Endothelial cell of umbilical vein (primary cell): ENCODE results near the gene HHIP. TPM values are rescaled to one million over a fixed set of nuclear protein-coding genes. Genes with fewer than 3 reads are reported as not detected.
A peak's percentile ranks its signal among the peaks of the same experiment; 100 is the strongest.

ENCODE experiments used
- BruUV-seq: library from RNA; stranded (reverse); fragments of 400-500 nt; replicated peaks from 2 replicates; lab custom pipeline; 2021; lab: Mats Ljungman, UMichigan
- CTCF ChIA-PET: fragments of 300-600, 350-600 bp; sonication (Branson Sonifier 250); formaldehyde crosslinking; loops from one replicate; lab custom pipeline; 2021; ENCODE audit warnings: antibody characterized with exemption, inconsistent platforms; lab: Charles Lee
- POLR2A ChIA-PET: fragments of 300-600, 350-600 bp; sonication (Branson Sonifier 250); formaldehyde crosslinking; loops from one replicate; lab custom pipeline; 2021; ENCODE audit warnings: antibody characterized with exemption, inconsistent platforms; lab: Charles Lee
- DNase-seq: peaks from one replicate; pipeline ENCODE4 v3.0.0-alpha.2; 2011; ENCODE audit warnings: low read depth, low spot score
- FAIRE-seq: peaks from 2 replicates; lab custom pipeline; 2011; peaks lifted over from hg19 to GRCh38; lab: Jason Lieb, UNC
- H2AFZ ChIP-seq: 2 replicates; pipeline ENCODE4 v1.6.0; 2012; ENCODE audit warnings: low read depth, low read length, control low read depth, inconsistent platforms
- H3K27ac ChIP-seq: 2 replicates; pipeline ENCODE4 v1.5.1; 2011; ENCODE audit warnings: low read depth, mild to moderate bottlenecking, control low read depth, low read length, moderate library complexity; ENCODE audit not compliant: insufficient read depth
- H3K27me3 ChIP-seq, 2 experiments: 2 replicates each; pipeline versions ENCODE4 v1.6.0 to v1.6.1; 2011; ENCODE audit warnings: low read length in 2 of 2, mixed read lengths in 1 of 2; ENCODE audit not compliant: control insufficient read depth in 2 of 2, insufficient read depth in 2 of 2
- H3K36me3 ChIP-seq, 2 experiments: 2 replicates in 1 of 2; 3 replicates in 1 of 2; pipeline ENCODE4 v1.5.1; 2011; ENCODE audit warnings: low read length in 2 of 2, mild to moderate bottlenecking in 1 of 2, moderate library complexity in 1 of 2; ENCODE audit not compliant: control insufficient read depth in 2 of 2, insufficient read depth in 2 of 2; ENCODE audit errors: extremely low read depth in 1 of 2
- H3K4me1 ChIP-seq: 3 replicates; pipeline ENCODE4 v1.5.1; 2011; ENCODE audit warnings: mild to moderate bottlenecking, low read length; ENCODE audit not compliant: control insufficient read depth, insufficient read depth; ENCODE audit errors: extremely low read depth
- H3K4me2 ChIP-seq: 2 replicates; pipeline ENCODE4 v1.6.1; 2011; ENCODE audit warnings: low read length, control low read depth, mixed read lengths; ENCODE audit not compliant: insufficient read depth
- H3K4me3 ChIP-seq, 3 experiments: fragments of 200-600 bp in 1 of 3; sonication (generic), shearing (Covaris generic) in 1 of 3; replicated peaks in 1 of 3; 2 replicates each; pipeline ENCODE4 v1.5.1; 2011 to 2016; ENCODE audit warnings: control low read depth in 3 of 3, low read length in 3 of 3, mild to moderate bottlenecking in 2 of 3, inconsistent platforms in 1 of 3, low read depth in 1 of 3, moderate library complexity in 1 of 3; ENCODE audit not compliant: insufficient read depth in 1 of 3
- H3K79me2 ChIP-seq: 2 replicates; pipeline ENCODE4 v1.6.0; 2012; ENCODE audit warnings: low read length, inconsistent platforms; ENCODE audit not compliant: control insufficient read depth, insufficient read depth
- H3K9ac ChIP-seq: replicated peaks from 2 replicates; pipeline ENCODE3; 2011; ENCODE audit warnings: low read length, control low read depth; ENCODE audit not compliant: insufficient read depth; ENCODE audit errors: extremely low read depth
- H3K9me1 ChIP-seq: replicated peaks from 3 replicates; pipeline ENCODE4 v1.6.0; 2011; ENCODE audit warnings: mild to moderate bottlenecking, low read length; ENCODE audit not compliant: control insufficient read depth, insufficient read depth; ENCODE audit errors: extremely low read depth
- H3K9me3 ChIP-seq: replicated peaks from 2 replicates; pipeline ENCODE4 v1.5.1; 2012; ENCODE audit warnings: low read length, inconsistent platforms; ENCODE audit not compliant: control insufficient read depth, insufficient read depth
- H4K20me1 ChIP-seq: replicated peaks from 2 replicates; pipeline ENCODE3; 2011; ENCODE audit warnings: mild to moderate bottlenecking, low read length; ENCODE audit not compliant: control insufficient read depth, insufficient read depth; ENCODE audit errors: extremely low read depth
- CTCF ChIP-seq, 2 donors: IDR thresholded peaks; 1 replicate in 1 of 2; 2 replicates in 1 of 2; pipeline ENCODE4 v1.5.1; 2011; ENCODE audit warnings: low read length in 2 of 2, mild to moderate bottlenecking in 2 of 2, moderate library complexity in 2 of 2, control low read depth in 1 of 2, inconsistent platforms in 1 of 2, low read depth in 1 of 2; ENCODE audit not compliant: insufficient read depth in 1 of 2; ENCODE audit errors: extremely low read depth in 1 of 2
- EZH2 ChIP-seq: IDR thresholded peaks from 2 replicates; pipeline ENCODE4 v1.6.1; 2012; ENCODE audit warnings: borderline replicate concordance, low read depth, mild to moderate bottlenecking, moderate library complexity, low read length, inconsistent platforms; ENCODE audit not compliant: severe bottlenecking
- FOS ChIP-seq: IDR thresholded peaks from 2 replicates; pipeline ENCODE4 v1.6.1; 2011; ENCODE audit warnings: mild to moderate bottlenecking, low read length, moderate library complexity, borderline replicate concordance; ENCODE audit not compliant: insufficient read depth
- GATA2 ChIP-seq: IDR thresholded peaks from 2 replicates; pipeline ENCODE4 v1.7.0; 2011; ENCODE audit warnings: low read depth, mild to moderate bottlenecking, moderate library complexity, mixed read lengths, low read length; ENCODE audit not compliant: insufficient read length, insufficient read depth
- JUN ChIP-seq: IDR thresholded peaks from 2 replicates; pipeline ENCODE4 v1.6.1; 2011; ENCODE audit warnings: borderline replicate concordance, low read depth; ENCODE audit not compliant: insufficient read length, insufficient read depth
- MAX ChIP-seq: IDR thresholded peaks from 2 replicates; pipeline ENCODE4 v1.6.1; 2011; ENCODE audit not compliant: insufficient read depth, insufficient read length
- MYC ChIP-seq: IDR thresholded peaks from one replicate; pipeline ENCODE4 v1.6.1; 2011; ENCODE audit warnings: mild to moderate bottlenecking, low read depth, low read length
- POLR2A ChIP-seq: IDR thresholded peaks from 2 replicates; pipeline ENCODE4 v1.6.1; 2012; ENCODE audit warnings: low read depth, mild to moderate bottlenecking, control low read depth, low read length
- POLR2AphosphoS5 ChIP-seq: IDR thresholded peaks from 2 replicates; pipeline ENCODE4 v1.6.1; 2012; ENCODE audit warnings: low read depth, mild to moderate bottlenecking, control low read depth, low read length, moderate library complexity; ENCODE audit not compliant: insufficient read depth
- dilution Hi-C: fragments of 300-500 bp; cut with MboI; formaldehyde crosslinking; loops from one replicate; pipeline ENCODE4 v1.15.0; 2019; ENCODE audit warnings: low sequenced_read_pairs; ENCODE audit not compliant: extremely low pct_ligation_motif_present
- intact Hi-C: fragments of 100-400 bp; cut with micrococcal nuclease; formaldehyde crosslinking; loops from one replicate; pipeline ENCODE4 v1.10.0; 2022
- polyA plus RNA-seq, 4 experiments: library from polyadenylated mRNA; depleted of rRNA in 3 of 4; stranded (reverse) in 3 of 4; unstranded in 1 of 4; fragments of >200 nt; gene quantifications; 2 replicates each; pipeline versions ENCODE4 v1.2.1 to v1.2.3, GENCODE V29; 2011 to 2012; ENCODE audit warnings: missing spikeins in 1 of 4
- total RNA-seq: library from RNA; stranded (reverse); gene quantifications from 2 replicates; pipeline ENCODE4 v1.2.3, GENCODE V29; 2021

The HHIP gene
- total and polyA plus RNA-seq, 2 donors (not counting 3 experiments of a cell fraction or from before 2014, with no cell fraction given): 239 to 971 TPM

- POLR2A ChIA-PET: interaction anchor here (1.4 kb wide), 1 partner anchor 21 kb away, joined by 3 read pairs; no protein-coding TSS in a partner anchor
- dilution Hi-C loops: no loop called here
- Histone ChIP-seq H3K79me2 (peaks cover 98% of the 10 kb centered on the region), H2AFZ (no peak overlapping the region), H3K9me1 (no peaks in the 10 kb centered on the region), H3K36me3 (peaks cover 4 to 35% of the 10 kb centered on the region in 2 experiments), H4K20me1 (peaks cover 15% of the 10 kb centered on the region), H3K4me1 (peaks cover 37% of the 10 kb centered on the region), H3K27ac (peak overlapping the region; percentile 95), H3K9ac (peak overlapping the region; percentile 97), H3K4me2 (peak overlapping the region; percentile 99), H3K4me3 (peak overlapping the region; percentile 62 to 100 (median 100)), H3K9me3 (no peaks in the 10 kb centered on the region), H3K27me3 (no peaks in the 10 kb centered on the region)
- intact Hi-C loops: loop anchor here (1.0 to 10.0 kb wide), 3 partner anchors 292 to 449 kb away; partner anchors contain the start of genes ABCE1 and ANAPC10
- DNase-seq: no peak
- FAIRE-seq: no peak
- no TSS peak for BruUV-seq
- peak; percentile 39 for TF ChIP-seq POLR2A
- TF ChIP-seq POLR2AphosphoS5: peak; percentile 48
- no peak for TF ChIP-seq FOS
- CTCF ChIA-PET: interaction anchor here (0.6 to 3.9 kb wide), 7 partner anchors 9 to 473 kb away, joined by 3 to 18 read pairs (median 4); partner anchors contain the start of genes ABCE1 and ANAPC10
Measured at GRCh38 chr4:144648042-144648441, 2.1 kb downstream of the HHIP start.

GRCh38 chr4:144649646-144650045 lies 3.7 kb downstream of the HHIP start:
- Histone ChIP-seq H3K4me3 (peak overlapping the region; percentile 62 to 100 (median 100)), H4K20me1 (peaks cover 24% of the 10 kb centered on the region), H3K9me3 (no peaks in the 10 kb centered on the region), H3K9me1 (no peaks in the 10 kb centered on the region), H3K9ac (peak overlapping the region; percentile 97), H2AFZ (no peak overlapping the region), H3K4me1 (peaks cover 35% of the 10 kb centered on the region), H3K27me3 (no peaks in the 10 kb centered on the region), H3K79me2 (peaks cover 98% of the 10 kb centered on the region), H3K27ac (peak overlapping the region; percentile 95), H3K36me3 (peaks cover 2 to 44% of the 10 kb centered on the region in 2 experiments), H3K4me2 (peak overlapping the region; percentile 99)
- CTCF ChIA-PET: interaction anchor here (0.9 to 3.9 kb wide), 10 partner anchors 12 to 475 kb away, joined by 3 to 18 read pairs (median 6); no protein-coding TSS in a partner anchor
- dilution Hi-C loops (no loop called here), intact Hi-C loops (loop anchor here (5.0 to 10.0 kb wide), 2 partner anchors 415 to 448 kb away; partner anchors contain the start of genes ABCE1 and ANAPC10)
- no TSS peak for BruUV-seq
- TF ChIP-seq FOS (no peak), MYC (no peak), GATA2 (no peak), MAX (no peak), POLR2A (no peak), EZH2 (no peak), POLR2AphosphoS5 (no peak), JUN (no peak), CTCF (IDR thresholded peaks at IDR 0.05; ENCODE audit: extremely low read depth in 1 of 2, insufficient read depth in 1 of 2, low read depth in 1 of 2, low read length in 2 of 2) (no peak)
- POLR2A ChIA-PET: interaction anchor here (0.7 to 0.9 kb wide), 2 partner anchors 13 to 1085 kb away, joined by 3 read pairs; no protein-coding TSS in a partner anchor
- FAIRE-seq (peak; percentile 31), DNase-seq (peak; percentile 64)
